GM12878 (cell line): ENCODE results near the gene ARL4D. TPM values are rescaled to one million over a fixed set of nuclear protein-coding genes. Genes with fewer than 3 reads are reported as not detected.

Experiments
- ATAC-seq: fragments of 200-7000 bp; cut with Tn5 transposase; 3 replicates; pipeline ENCODE4 v1.9.1; 2020; ENCODE audit warnings: mild to moderate bottlenecking, moderate library complexity
- BruUV-seq: library from RNA; stranded (reverse); fragments of 400-500 nt; replicated peaks from 2 replicates; lab custom pipeline; 2021; lab: Mats Ljungman, UMichigan
- CTCF ChIA-PET: fragments of 300-600 bp; sonication (Branson Sonifier 250); formaldehyde crosslinking; extraction: SDS; loops from one replicate; lab custom pipeline; 2021; ENCODE audit warnings: inconsistent platforms; lab: Yijun Ruan, JAX
- POLR2A ChIA-PET: fragments of 350-600 bp; formaldehyde crosslinking; extraction: SDS; loops from one replicate; lab custom pipeline; 2021; ENCODE audit warnings: inconsistent platforms; lab: Charles Lee
- RAD21 ChIA-PET: fragments of 300-600 bp; sonication (Branson Sonifier 250); formaldehyde crosslinking; loops from one replicate; lab custom pipeline; 2023; ENCODE audit warnings: antibody characterized with exemption; ENCODE audit not compliant: unreplicated experiment; lab: Charles Lee
- SMC1A ChIA-PET: fragments of 300-600 bp; sonication (Branson Sonifier 250); formaldehyde crosslinking; loops from one replicate; lab custom pipeline; 2023; ENCODE audit not compliant: unreplicated experiment, uncharacterized antibody; lab: Charles Lee
- DNase-seq: peaks from one replicate; pipeline ENCODE4 v3.0.0-alpha.2; 2011; ENCODE audit warnings: low read depth, low spot score
- FAIRE-seq: peaks from 3 replicates; lab custom pipeline; 2011; peaks lifted over from hg19 to GRCh38; lab: Jason Lieb, UNC
- H2AFZ ChIP-seq: 2 replicates; pipeline ENCODE4 v1.6.0; 2011; ENCODE audit warnings: low read depth, low read length, control low read depth; ENCODE audit not compliant: control insufficient read depth
- H3K27ac ChIP-seq: 2 replicates; pipeline ENCODE4 v1.5.1; 2011; ENCODE audit warnings: control low read depth; ENCODE audit not compliant: control insufficient read depth, insufficient read depth
- H3K27me3 ChIP-seq, 2 experiments: replicated peaks in 1 of 2; 2 replicates each; pipeline versions ENCODE4 v1.6.0 to v1.6.1; 2011; ENCODE audit warnings: low read length in 1 of 2; ENCODE audit not compliant: control insufficient read depth in 2 of 2, insufficient read depth in 2 of 2
- H3K36me3 ChIP-seq, 2 experiments: 2 replicates each; pipeline ENCODE4 v1.5.1; 2011; ENCODE audit warnings: low read length in 1 of 2; ENCODE audit not compliant: control insufficient read depth in 2 of 2, insufficient read depth in 2 of 2
- H3K4me1 ChIP-seq: 2 replicates; pipeline ENCODE4 v1.6.1; 2011; ENCODE audit warnings: mild to moderate bottlenecking, low read length, moderate library complexity, mixed read lengths; ENCODE audit not compliant: control insufficient read depth, insufficient read depth
- H3K4me2 ChIP-seq: 2 replicates; pipeline ENCODE4 v1.6.0; 2011; ENCODE audit warnings: control low read depth; ENCODE audit not compliant: control insufficient read depth, insufficient read depth
- H3K4me3 ChIP-seq: fragments of 200-600 bp; sonication (generic); 2 replicates; pipeline ENCODE4 v1.5.1; 2016
- H3K79me2 ChIP-seq: 2 replicates; pipeline ENCODE4 v1.6.0; 2011; ENCODE audit warnings: low read length; ENCODE audit not compliant: control insufficient read depth, insufficient read depth
- H3K9ac ChIP-seq: 2 replicates; pipeline ENCODE4 v1.8.0; 2011; ENCODE audit warnings: low read length, control low read depth, mixed read lengths; ENCODE audit not compliant: control insufficient read depth, insufficient read depth
- H3K9me3 ChIP-seq: replicated peaks from 3 replicates; pipeline ENCODE4 v1.5.1; 2011; ENCODE audit warnings: mild to moderate bottlenecking, low read length; ENCODE audit not compliant: control insufficient read depth, insufficient read depth
- H4K20me1 ChIP-seq: 2 replicates; pipeline ENCODE4 v1.6.0; 2011; ENCODE audit not compliant: control insufficient read depth, insufficient read depth
- FOXK2 ChIP-seq: fragments of 450-650 bp; IDR thresholded peaks from 2 replicates; pipeline ENCODE4 v1.6.1; 2017; ENCODE audit warnings: mild to moderate bottlenecking, moderate library complexity
- MEF2A ChIP-seq: IDR thresholded peaks from 2 replicates; pipeline ENCODE4 v1.6.1; 2011; ENCODE audit warnings: low read depth, mild to moderate bottlenecking, low read length, moderate library complexity; ENCODE audit not compliant: insufficient read depth
- NBN ChIP-seq: fragments of 450-650 bp; IDR thresholded peaks from 2 replicates; pipeline ENCODE4 v1.6.1; 2016
- PAX8 ChIP-seq: fragments of 450-650 bp; IDR thresholded peaks from 2 replicates; pipeline ENCODE4 v1.6.1; 2017; ENCODE audit warnings: mild to moderate bottlenecking, moderate library complexity
- RELA ChIP-seq: fragments of 450-650 bp; IDR thresholded peaks from 2 replicates; pipeline ENCODE4 v1.8.0; 2014; ENCODE audit warnings: borderline replicate concordance; ENCODE audit not compliant: partially characterized antibody
- WGBS: methylation state at CpG from one replicate; pipeline ENCODE4 v1.1.6; 2016; ENCODE audit warnings: low lambda C conversion rate; ENCODE audit not compliant: insufficient replicate concordance, insufficient coverage; ENCODE audit errors: missing lambda C conversion rate; 5-methylcytosine and 5-hydroxymethylcytosine counted together
- in situ Hi-C: fragments of 300-500 bp; cut with MboI; formaldehyde crosslinking; loops from 9 replicates; pipeline ENCODE4 v1.14.3; 2018; ENCODE audit warnings: mixed read lengths
- intact Hi-C: fragments of 100-400 bp; cut with micrococcal nuclease; formaldehyde crosslinking; loops from one replicate; pipeline ENCODE4 v1.14.2; 2022; ENCODE audit not compliant: unreplicated experiment
- polyA plus RNA-seq, 11 experiments: library from polyadenylated mRNA; depleted of rRNA in 4 of 11; unstranded in 6 of 11; stranded (reverse) in 5 of 11; fragments of >200 nt; fragmentation: Nextera tagmentation in 4 of 11; fragmentation: Illumina TruSeq in 1 of 11; extraction: Ambion mirVana in 4 of 11; extraction: Trizol in 1 of 11; gene quantifications; 1 replicate in 1 of 11; 2 replicates in 10 of 11; pipeline versions ENCODE4 v1.2.1 to v1.2.3, GENCODE V29; 2011 to 2016; ENCODE audit warnings: inconsistent platforms in 2 of 11, missing spikeins in 2 of 11, low read depth in 1 of 11
- total RNA-seq, 4 experiments: library from RNA; depleted of rRNA in 3 of 4; stranded (reverse); fragments of >200 nt in 3 of 4; fragmentation: Illumina TruSeq in 1 of 4; extraction: Trizol in 1 of 4; gene quantifications; 2 replicates each; pipeline versions ENCODE4 v1.2.1 to v1.2.3, GENCODE V29; 2013 to 2021

ARL4D gene
- total and polyA plus RNA-seq, 10 of the 15 experiments (the other 5 are each of a cell fraction or from before 2014, with no cell fraction given), result 0.10 to 1.5 (median 0.75) TPM

- no peaks in the 10 kb centered on the region for H3K27me3 ChIP-seq
- no peak overlapping the region for H3K4me3 ChIP-seq
- intact Hi-C loops (no loop called here), in situ Hi-C loops (loop anchor here (25.0 kb wide), 1 partner anchor 1664 kb away; the partner anchor contains the start of gene EIF1)
- H3K4me2 ChIP-seq, result no peak overlapping the region
- no peak overlapping the region for H3K27ac ChIP-seq
- RAD21 ChIA-PET, result no interaction called here
- no peaks in the 10 kb centered on the region for H3K4me1 ChIP-seq
- H4K20me1 ChIP-seq, result no peaks in the 10 kb centered on the region
- no peaks in the 10 kb centered on the region for H3K79me2 ChIP-seq
- H2AFZ ChIP-seq, result no peak overlapping the region
- CTCF ChIA-PET, result interaction anchor here (0.6 kb wide), 1 partner anchor 70 kb away, joined by 3 read pairs; no protein-coding TSS in a partner anchor
- FAIRE-seq (no peak), ATAC-seq (no peak), DNase-seq (no peak)
- POLR2A ChIA-PET, result no interaction called here
- 52% methylated on average over 8 of the region's 8 CpGs for WGBS
- no peak for TF ChIP-seq FOXK2
- no peak for TF ChIP-seq PAX8
- TF ChIP-seq MEF2A, result no peak
- no peak for TF ChIP-seq RELA
- peaks cover 23% of the 10 kb centered on the region for H3K9me3 ChIP-seq
- H3K36me3 ChIP-seq, result peaks cover 0 to 4% of the 10 kb centered on the region in 2 experiments; a peak in 1 of 4 replicates
- no peak overlapping the region for H3K9ac ChIP-seq
- SMC1A ChIA-PET, result no interaction called here
- no TSS peak for BruUV-seq
Observed at GRCh38 chr17:43351691-43352090, 47.1 kb upstream of the ARL4D start.

GRCh38 chr17:43352579-43353331 lies 46.0 kb upstream of the ARL4D start:
- ChIA-PET RAD21 (no interaction called here), CTCF (interaction anchor here (2.3 kb wide), 1 partner anchor 41 kb away, joined by 5 read pairs; no protein-coding TSS in a partner anchor), SMC1A (no interaction called here), POLR2A (interaction anchor here (0.6 kb wide), 2 partner anchors 150 to 229 kb away, joined by 4 to 5 read pairs; no protein-coding TSS in a partner anchor)
- Histone ChIP-seq H3K27me3 (no peaks in the 10 kb centered on the region), H3K4me2 (no peak overlapping the region), H3K27ac (no peak overlapping the region), H3K36me3 (peaks cover 0 to 4% of the 10 kb centered on the region in 2 experiments; a peak in 1 of 4 replicates), H3K4me1 (no peaks in the 10 kb centered on the region), H4K20me1 (no peaks in the 10 kb centered on the region), H3K4me3 (no peak overlapping the region), H3K9ac (no peak overlapping the region), H3K9me3 (peaks cover 19% of the 10 kb centered on the region), H2AFZ (no peak overlapping the region), H3K79me2 (no peaks in the 10 kb centered on the region)
- no peak for ATAC-seq
- intact Hi-C loops, result no loop called here
- TF ChIP-seq NBN, result no peak
- BruUV-seq, result no TSS peak
- FAIRE-seq, result no peak
- WGBS, result 69% methylated on average over 10 of the region's 10 CpGs
- in situ Hi-C loops, result loop anchor here (25.0 kb wide), 1 partner anchor 1665 kb away; the partner anchor contains the start of gene EIF1
- DNase-seq, result no peak
